CD14-positive monocyte (primary cell): ENCODE measurements around the gene AKAP6. TPM values are rescaled to one million over a fixed set of nuclear protein-coding genes. Genes with fewer than 3 reads are reported as not detected.

ENCODE experiments used
- DNase-seq, 3 donors: peaks; one replicate each; pipeline ENCODE4 v3.0.0-alpha.2; 2011 to 2022
- H2AFZ ChIP-seq: 2 replicates; pipeline ENCODE4 v1.6.0; 2012; ENCODE audit warnings: mild to moderate bottlenecking, low read depth, low read length, inconsistent platforms; ENCODE audit not compliant: insufficient read depth, poor library complexity, severe bottlenecking
- H3K27ac ChIP-seq, 2 donors: 1 replicate in 1 of 2; 2 replicates in 1 of 2; pipeline ENCODE4 v1.5.1; 2012 to 2013; ENCODE audit warnings: low read length in 2 of 2, control low read depth in 1 of 2, inconsistent platforms in 1 of 2, low read depth in 1 of 2, mild to moderate bottlenecking in 1 of 2
- H3K27me3 ChIP-seq, 2 donors: one replicate each; pipeline versions ENCODE4 v1.6.0 to v1.6.1; 2011 to 2013; ENCODE audit warnings: low read length in 2 of 2; ENCODE audit not compliant: control insufficient read depth in 2 of 2, insufficient read depth in 2 of 2
- H3K36me3 ChIP-seq, 2 donors: replicated peaks in 1 of 2; 1 replicate in 1 of 2; 2 replicates in 1 of 2; pipeline versions ENCODE4 v1.5.1 to v1.6.1; 2012 to 2013; ENCODE audit warnings: low read length in 2 of 2, control low read depth in 1 of 2, inconsistent platforms in 1 of 2, mild to moderate bottlenecking in 1 of 2; ENCODE audit not compliant: insufficient read depth in 2 of 2, control insufficient read depth in 1 of 2
- H3K4me1 ChIP-seq, 2 donors: 1 replicate in 1 of 2; 2 replicates in 1 of 2; pipeline versions ENCODE4 v1.5.1 to v1.6.1; 2012 to 2013; ENCODE audit warnings: low read length in 2 of 2, control low read depth in 1 of 2, inconsistent platforms in 1 of 2, mild to moderate bottlenecking in 1 of 2, moderate library complexity in 1 of 2; ENCODE audit not compliant: insufficient read depth in 2 of 2, control insufficient read depth in 1 of 2
- H3K4me2 ChIP-seq: replicated peaks from 2 replicates; pipeline ENCODE3; 2012; ENCODE audit warnings: low read length, moderate library complexity, mild to moderate bottlenecking; ENCODE audit not compliant: poor library complexity, severe bottlenecking; ENCODE audit errors: extremely low read depth
- H3K4me3 ChIP-seq, 3 experiments: fragments of 200-600 bp in 1 of 3; sonication (generic) in 1 of 3; replicated peaks in 1 of 3; 1 replicate in 2 of 3; 2 replicates in 1 of 3; pipeline ENCODE4 v1.5.1; 2011 to 2013; ENCODE audit warnings: low read length in 3 of 3, mild to moderate bottlenecking in 3 of 3, control low read depth in 2 of 3, low read depth in 2 of 3, inconsistent platforms in 1 of 3, moderate library complexity in 1 of 3
- H3K79me2 ChIP-seq: 2 replicates; pipeline ENCODE4 v1.6.0; 2012; ENCODE audit warnings: mild to moderate bottlenecking, control low read depth, inconsistent platforms, low read length, moderate library complexity; ENCODE audit not compliant: insufficient read depth
- H3K9ac ChIP-seq: 2 replicates; pipeline ENCODE4 v1.6.0; 2017; ENCODE audit warnings: low read length, mild to moderate bottlenecking; ENCODE audit not compliant: insufficient read depth, poor library complexity, severe bottlenecking
- H3K9me3 ChIP-seq, 2 donors: replicated peaks in 1 of 2; 1 replicate in 1 of 2; 2 replicates in 1 of 2; pipeline versions ENCODE4 v1.5.1 to v1.6.1; 2012 to 2013; ENCODE audit warnings: low read length in 2 of 2, control low read depth in 1 of 2; ENCODE audit not compliant: control insufficient read depth in 1 of 2, insufficient read depth in 1 of 2
- H4K20me1 ChIP-seq: 2 replicates; pipeline ENCODE4 v1.6.0; 2012; ENCODE audit warnings: mild to moderate bottlenecking, low read length, control low read depth, moderate library complexity; ENCODE audit not compliant: insufficient read depth
- H3K27ac Mint-ChIP-seq, 7 donors: one replicate each; pipeline ENCODE4 v1.8.0; 2020; ENCODE audit warnings: mild to moderate bottlenecking in 7 of 7, mixed read lengths in 7 of 7, moderate library complexity in 6 of 7, inconsistent platforms in 2 of 7
- H3K27me3 Mint-ChIP-seq, 3 donors: one replicate each; pipeline ENCODE4 v1.8.0; 2021 to 2022; ENCODE audit warnings: low read depth in 3 of 3, mild to moderate bottlenecking in 3 of 3, mixed read lengths in 3 of 3, moderate library complexity in 3 of 3, inconsistent platforms in 1 of 3
- H3K36me3 Mint-ChIP-seq, 2 donors: one replicate each; pipeline ENCODE4 v1.8.0; 2020; ENCODE audit warnings: mixed read lengths in 2 of 2, inconsistent platforms in 1 of 2, mild to moderate bottlenecking in 1 of 2
- H3K4me1 Mint-ChIP-seq: one replicate; pipeline ENCODE4 v1.8.0; 2020; ENCODE audit warnings: mild to moderate bottlenecking, mixed read lengths
- H3K4me3 Mint-ChIP-seq, 2 donors: one replicate each; pipeline ENCODE4 v1.8.0; 2020; ENCODE audit warnings: mild to moderate bottlenecking in 2 of 2, mixed read lengths in 2 of 2, moderate library complexity in 1 of 2
- H3K9me3 Mint-ChIP-seq, 7 donors: one replicate each; pipeline ENCODE4 v1.8.0; 2020 to 2022; ENCODE audit warnings: mixed read lengths in 7 of 7, mild to moderate bottlenecking in 6 of 7, moderate library complexity in 6 of 7, inconsistent platforms in 2 of 7
- WGBS: methylation state at CpG from one replicate; pipeline ENCODE4 v1.1.5; 2013; ENCODE audit warnings: missing lambda C conversion rate; ENCODE audit not compliant: insufficient coverage; 5-methylcytosine and 5-hydroxymethylcytosine counted together
- intact Hi-C, 2 donors: fragments of 100-400 bp; cut with micrococcal nuclease; formaldehyde crosslinking; loops; one replicate each; pipeline versions ENCODE4 v1.15.0 to v1.15.1; 2023
- polyA plus RNA-seq, 3 donors: library from polyadenylated mRNA; depleted of rRNA in 1 of 3; unstranded in 2 of 3; stranded (reverse) in 1 of 3; fragments of 300-500 nt in 2 of 3; fragments of >200 nt in 1 of 3; fragmentation: Illumina TruSeq in 2 of 3; gene quantifications; 1 replicate in 2 of 3; 2 replicates in 1 of 3; pipeline ENCODE4 v1.2.3, GENCODE V29; 2012 to 2021
- TF ChIP-seq, protein P1 (sequence below): fragments of 200-600 bp; IDR thresholded peaks from one replicate; pipeline ENCODE4 v1.8.0; 2022; ENCODE audit warnings: antibody characterized with exemption, mild to moderate bottlenecking

Gene AKAP6
- polyA plus RNA-seq, 3 donors, result not detected

GRCh38 chr14:32625211-32625610, 296.1 kb downstream of the AKAP6 start:
- no peaks in the 10 kb centered on the region for H3K9me3 ChIP-seq
- Mint-ChIP-seq H3K9me3 (peaks cover 0 to 9% (median 2%) of the 10 kb centered on the region in 7 donors), H3K27me3 (peaks cover 0 to 2% (median 2%) of the 10 kb centered on the region in 3 donors), H3K36me3 (no peaks in the 10 kb centered on the region), H3K4me3 (no peak overlapping the region), H3K4me1 (peaks cover 2% of the 10 kb centered on the region), H3K27ac (no peak overlapping the region)
- H3K27ac ChIP-seq, result no peak overlapping the region
- no peak overlapping the region for H3K4me3 ChIP-seq
- no peak overlapping the region for H3K9ac ChIP-seq
- peaks cover 0 to 2% of the 10 kb centered on the region in 2 donors for H3K27me3 ChIP-seq
- intact Hi-C loops, result no loop called here
- TF ChIP-seq, protein P1, sequence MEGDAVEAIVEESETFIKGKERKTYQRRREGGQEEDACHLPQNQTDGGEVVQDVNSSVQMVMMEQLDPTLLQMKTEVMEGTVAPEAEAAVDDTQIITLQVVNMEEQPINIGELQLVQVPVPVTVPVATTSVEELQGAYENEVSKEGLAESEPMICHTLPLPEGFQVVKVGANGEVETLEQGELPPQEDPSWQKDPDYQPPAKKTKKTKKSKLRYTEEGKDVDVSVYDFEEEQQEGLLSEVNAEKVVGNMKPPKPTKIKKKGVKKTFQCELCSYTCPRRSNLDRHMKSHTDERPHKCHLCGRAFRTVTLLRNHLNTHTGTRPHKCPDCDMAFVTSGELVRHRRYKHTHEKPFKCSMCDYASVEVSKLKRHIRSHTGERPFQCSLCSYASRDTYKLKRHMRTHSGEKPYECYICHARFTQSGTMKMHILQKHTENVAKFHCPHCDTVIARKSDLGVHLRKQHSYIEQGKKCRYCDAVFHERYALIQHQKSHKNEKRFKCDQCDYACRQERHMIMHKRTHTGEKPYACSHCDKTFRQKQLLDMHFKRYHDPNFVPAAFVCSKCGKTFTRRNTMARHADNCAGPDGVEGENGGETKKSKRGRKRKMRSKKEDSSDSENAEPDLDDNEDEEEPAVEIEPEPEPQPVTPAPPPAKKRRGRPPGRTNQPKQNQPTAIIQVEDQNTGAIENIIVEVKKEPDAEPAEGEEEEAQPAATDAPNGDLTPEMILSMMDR, result no peak
- H3K79me2 ChIP-seq, result no peaks in the 10 kb centered on the region
- no peaks in the 10 kb centered on the region for H4K20me1 ChIP-seq
- no peaks in the 10 kb centered on the region for H3K36me3 ChIP-seq
- no peak overlapping the region for H2AFZ ChIP-seq
- no CpG with 5 or more reads among the region's 1 CpG for WGBS
- no peak overlapping the region for H3K4me2 ChIP-seq
- DNase-seq, result no peak
- H3K4me1 ChIP-seq, result no peaks in the 10 kb centered on the region

DNA sequence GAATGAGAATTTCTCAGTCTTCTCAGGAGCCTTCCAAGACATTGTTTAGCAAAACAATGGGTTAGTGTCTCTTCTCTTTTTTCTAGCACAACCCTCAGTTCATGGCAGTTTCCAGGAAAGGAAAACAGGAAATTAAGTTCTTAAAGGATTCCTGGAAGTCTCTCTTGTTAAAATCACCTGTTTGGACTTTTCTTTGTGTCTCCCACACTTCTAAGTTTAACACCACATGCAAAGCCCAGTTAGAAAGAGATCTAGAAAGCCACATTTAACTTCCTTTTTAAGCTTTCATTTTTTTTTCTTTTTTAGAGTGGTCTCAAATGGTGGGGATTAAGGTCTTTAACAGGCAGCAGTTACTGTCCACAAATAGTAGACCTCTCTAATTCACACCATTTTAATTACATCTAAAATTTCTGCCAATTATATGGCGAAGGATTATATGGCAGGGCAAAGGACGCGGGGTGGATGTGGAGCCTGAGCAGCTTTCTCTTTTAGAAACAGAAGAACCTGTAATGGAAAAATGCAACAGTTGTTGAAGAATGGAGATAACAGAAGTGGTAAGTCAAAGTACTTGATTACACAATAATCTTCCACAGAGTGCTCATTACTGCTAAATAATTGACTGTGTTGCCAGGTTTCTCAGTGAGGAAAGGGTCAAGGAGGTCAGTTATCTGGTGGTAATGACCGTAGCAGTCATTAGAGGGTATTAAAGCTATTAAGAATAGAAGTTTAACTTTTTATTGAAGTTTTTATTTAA, 298.6 kb downstream of the AKAP6 start:
- no peak overlapping the region for H2AFZ ChIP-seq
- no CpG with 5 or more reads among the region's 4 CpGs for WGBS
- DNase-seq, result no peak
- H3K27ac ChIP-seq, result no peak overlapping the region
- H3K4me1 ChIP-seq, result no peaks in the 10 kb centered on the region
- peaks cover 0 to 4% (median 1%) of the 10 kb centered on the region in 7 donors for H3K9me3 Mint-ChIP-seq
- no peaks in the 10 kb centered on the region for H3K36me3 ChIP-seq
- H3K4me3 ChIP-seq, result no peak overlapping the region
- no peaks in the 10 kb centered on the region for H4K20me1 ChIP-seq
- H3K27me3 ChIP-seq, result peaks cover 0 to 2% of the 10 kb centered on the region in 2 donors
- H3K9me3 ChIP-seq, result no peaks in the 10 kb centered on the region
- no peaks in the 10 kb centered on the region for H3K79me2 ChIP-seq
- peaks cover 0 to 2% (median 0%) of the 10 kb centered on the region in 3 donors for H3K27me3 Mint-ChIP-seq
- H3K4me1 Mint-ChIP-seq, result no peaks in the 10 kb centered on the region
- no peak overlapping the region for H3K27ac Mint-ChIP-seq
- TF ChIP-seq, protein P1, result no peak
- no peaks in the 10 kb centered on the region for H3K36me3 Mint-ChIP-seq
- H3K9ac ChIP-seq, result no peak overlapping the region
- intact Hi-C loops, result no loop called here
- no peak overlapping the region for H3K4me3 Mint-ChIP-seq
- no peak overlapping the region for H3K4me2 ChIP-seq
